Mesendoderm (in vitro differentiated cells): ENCODE results near the gene KPNA1.
A peak's percentile ranks its signal among the peaks of the same experiment; 100 is the strongest.

Experiments
- DNase-seq: peaks from one replicate; pipeline ENCODE4 v3.0.0; 2013
- H2AK5ac ChIP-seq: 2 replicates; pipeline ENCODE4 v1.6.1; 2013; ENCODE audit warnings: low read length, inconsistent platforms
- H2BK120ac ChIP-seq: 2 replicates; pipeline ENCODE4 v1.6.1; 2013; ENCODE audit warnings: low read depth, mild to moderate bottlenecking, low read length, moderate library complexity, mixed read lengths
- H2BK15ac ChIP-seq: replicated peaks from 2 replicates; pipeline ENCODE4 v1.6.1; 2013; ENCODE audit warnings: low read depth, mild to moderate bottlenecking, moderate library complexity
- H2BK5ac ChIP-seq: 2 replicates; pipeline ENCODE4 v1.6.1; 2013; ENCODE audit warnings: low read length, inconsistent platforms
- H3K18ac ChIP-seq: 2 replicates; pipeline ENCODE4 v1.6.1; 2013; ENCODE audit warnings: mild to moderate bottlenecking, low read length, mixed read lengths
- H3K23ac ChIP-seq: one replicate; pipeline ENCODE4 v1.6.1; 2013; ENCODE audit warnings: low read length
- H3K27ac ChIP-seq: 2 replicates; pipeline ENCODE4 v1.5.1; 2013; ENCODE audit warnings: low read depth, mild to moderate bottlenecking, inconsistent platforms, low read length, moderate library complexity
- H3K27me3 ChIP-seq: 2 replicates; pipeline ENCODE4 v1.6.1; 2013; ENCODE audit warnings: low read length, control low read depth, mild to moderate bottlenecking, inconsistent platforms; ENCODE audit not compliant: insufficient read depth, poor library complexity
- H3K36me3 ChIP-seq: 2 replicates; pipeline ENCODE4 v1.6.1; 2013; ENCODE audit warnings: low read length, inconsistent platforms; ENCODE audit not compliant: control insufficient read depth, insufficient read depth
- H3K4ac ChIP-seq: one replicate; pipeline ENCODE4 v1.6.1; 2013; ENCODE audit warnings: low read depth, mild to moderate bottlenecking, low read length, moderate library complexity
- H3K4me1 ChIP-seq: 2 replicates; pipeline ENCODE4 v1.6.1; 2013; ENCODE audit warnings: low read depth, low read length, inconsistent platforms; ENCODE audit not compliant: control insufficient read depth
- H3K4me2 ChIP-seq: 2 replicates; pipeline ENCODE4 v1.6.1; 2013; ENCODE audit warnings: low read length
- H3K4me3 ChIP-seq: 2 replicates; pipeline ENCODE4 v1.5.1; 2013; ENCODE audit warnings: mild to moderate bottlenecking, low read length
- H3K56ac ChIP-seq: one replicate; pipeline ENCODE4 v1.6.1; 2013; ENCODE audit warnings: low read length
- H3K79me1 ChIP-seq: 2 replicates; pipeline ENCODE4 v1.6.1; 2013; ENCODE audit warnings: low read length, inconsistent platforms
- H3K79me2 ChIP-seq: 2 replicates; pipeline ENCODE4 v1.6.1; 2013; ENCODE audit warnings: mild to moderate bottlenecking, low read length; ENCODE audit not compliant: control insufficient read depth, insufficient read depth
- H3K9ac ChIP-seq: 2 replicates; pipeline ENCODE4 v1.6.1; 2013; ENCODE audit warnings: low read length, inconsistent platforms
- H4K5ac ChIP-seq: one replicate; pipeline ENCODE4 v1.6.1; 2013; ENCODE audit warnings: low read length
- H4K8ac ChIP-seq: one replicate; pipeline ENCODE4 v1.6.1; 2013; ENCODE audit warnings: low read depth, mild to moderate bottlenecking, control low read depth, low read length, moderate library complexity
- WGBS: extraction: QIAGEN DNeasy Blood & Tissue Kit; methylation state at CpG from one replicate; pipeline ENCODE4 v1.1.7; 2013; ENCODE audit warnings: low lambda C conversion rate, missing lambda C conversion rate; ENCODE audit not compliant: insufficient coverage; ENCODE audit errors: extremely low coverage; 5-methylcytosine and 5-hydroxymethylcytosine counted together

Gene KPNA1

GRCh38 chr3:122548076-122548475, 33.3 kb upstream of the KPNA1 start:
- no peak overlapping the region for H3K4me2 ChIP-seq
- H3K56ac ChIP-seq: no peak overlapping the region
- H3K27me3 ChIP-seq: no peaks in the 10 kb centered on the region
- no peak overlapping the region for H2BK5ac ChIP-seq
- no peak overlapping the region for H3K18ac ChIP-seq
- H3K9ac ChIP-seq: no peak overlapping the region
- DNase-seq: no peak
- H2BK120ac ChIP-seq: no peak overlapping the region
- no peak overlapping the region for H3K4me3 ChIP-seq
- H4K5ac ChIP-seq: no peak overlapping the region
- H3K4ac ChIP-seq: no peak overlapping the region
- H3K27ac ChIP-seq: no peak overlapping the region
- no peak overlapping the region for H2AK5ac ChIP-seq
- no peak overlapping the region for H4K8ac ChIP-seq
- no peaks in the 10 kb centered on the region for H3K4me1 ChIP-seq
- no peaks in the 10 kb centered on the region for H3K79me1 ChIP-seq
- H3K79me2 ChIP-seq: no peaks in the 10 kb centered on the region
- WGBS: no CpG with 5 or more reads among the region's 3 CpGs
- no peaks in the 10 kb centered on the region for H3K36me3 ChIP-seq
- no peak overlapping the region for H3K23ac ChIP-seq
- no peak overlapping the region for H2BK15ac ChIP-seq

GRCh38 chr3:122546151-122546550, 31.4 kb upstream of the KPNA1 start:
- no peak overlapping the region for H4K5ac ChIP-seq
- H2BK120ac ChIP-seq: no peak overlapping the region
- no peaks in the 10 kb centered on the region for H3K27me3 ChIP-seq
- no peak for DNase-seq
- H3K18ac ChIP-seq: no peak overlapping the region
- no peaks in the 10 kb centered on the region for H3K79me1 ChIP-seq
- H3K36me3 ChIP-seq: no peaks in the 10 kb centered on the region
- WGBS: no CpG with 5 or more reads among the region's 5 CpGs
- no peak overlapping the region for H3K4me2 ChIP-seq
- no peak overlapping the region for H3K9ac ChIP-seq
- no peak overlapping the region for H3K27ac ChIP-seq
- no peak overlapping the region for H2AK5ac ChIP-seq
- H2BK15ac ChIP-seq: no peak overlapping the region
- H4K8ac ChIP-seq: no peak overlapping the region
- H3K56ac ChIP-seq: no peak overlapping the region
- H3K4me3 ChIP-seq: no peak overlapping the region
- no peaks in the 10 kb centered on the region for H3K4me1 ChIP-seq
- no peak overlapping the region for H3K4ac ChIP-seq
- H2BK5ac ChIP-seq: no peak overlapping the region
- H3K23ac ChIP-seq: no peak overlapping the region
- no peaks in the 10 kb centered on the region for H3K79me2 ChIP-seq

DNA sequence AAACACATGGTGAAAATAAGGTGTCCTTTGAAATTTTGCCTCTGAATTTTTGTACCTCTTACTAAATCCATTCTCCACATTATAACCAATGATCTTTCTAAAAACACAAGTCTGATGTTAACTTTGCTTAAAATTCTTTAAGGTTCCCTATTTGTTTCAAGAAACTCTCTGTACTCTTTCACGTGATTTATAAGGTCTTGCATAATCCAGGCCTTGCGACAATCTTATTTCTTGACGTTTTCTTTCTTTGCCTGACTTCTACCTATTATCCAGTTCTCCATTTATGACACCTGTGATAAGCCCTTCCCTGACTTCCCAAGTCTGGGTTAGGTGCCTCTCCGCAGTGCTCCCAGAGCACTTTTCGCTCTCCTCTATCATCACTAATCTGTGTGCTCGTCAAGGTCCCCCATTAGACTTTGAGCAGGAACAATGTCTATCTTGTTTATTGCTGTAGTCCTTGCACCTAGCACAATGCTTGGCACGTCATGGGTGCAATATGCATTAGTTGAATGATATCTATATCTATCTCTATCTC, 24.3 kb upstream of the KPNA1 start:
- Histone ChIP-seq H3K9ac (no peak overlapping the region), H3K79me1 (no peaks in the 10 kb centered on the region), H2BK120ac (no peak overlapping the region), H3K18ac (no peak overlapping the region), H3K79me2 (no peaks in the 10 kb centered on the region), H3K4ac (no peak overlapping the region), H2AK5ac (no peak overlapping the region), H2BK15ac (no peak overlapping the region), H3K4me1 (no peaks in the 10 kb centered on the region), H4K8ac (no peak overlapping the region), H4K5ac (no peak overlapping the region), H2BK5ac (no peak overlapping the region), H3K23ac (no peak overlapping the region), H3K56ac (no peak overlapping the region), H3K4me2 (no peak overlapping the region), H3K36me3 (no peaks in the 10 kb centered on the region), H3K27me3 (no peaks in the 10 kb centered on the region), H3K27ac (no peak overlapping the region), H3K4me3 (no peak overlapping the region)
- DNase-seq: no peak
- WGBS: no CpG with 5 or more reads among the region's 7 CpGs

GRCh38 chr3:122536632-122537001, 21.9 kb upstream of the KPNA1 start:
- Histone ChIP-seq H3K36me3 (no peaks in the 10 kb centered on the region), H3K4me2 (no peak overlapping the region), H2BK15ac (no peak overlapping the region), H2BK120ac (no peak overlapping the region), H3K27ac (no peak overlapping the region), H4K8ac (no peak overlapping the region), H3K56ac (peak overlapping the region; percentile 17), H3K23ac (no peak overlapping the region), H3K27me3 (no peaks in the 10 kb centered on the region), H3K4ac (no peak overlapping the region), H2BK5ac (no peak overlapping the region), H4K5ac (no peak overlapping the region), H3K79me2 (no peaks in the 10 kb centered on the region), H3K4me1 (no peaks in the 10 kb centered on the region), H3K4me3 (no peak overlapping the region), H3K79me1 (no peaks in the 10 kb centered on the region), H3K18ac (no peak overlapping the region), H3K9ac (no peak overlapping the region), H2AK5ac (no peak overlapping the region)
- DNase-seq: peak; percentile 52
- no CpG with 5 or more reads among the region's 3 CpGs for WGBS

- DNase-seq: peak; percentile 97
Observed at GRCh38 chr3:122535964-122536631, 21.4 kb upstream of the KPNA1 start.

DNA sequence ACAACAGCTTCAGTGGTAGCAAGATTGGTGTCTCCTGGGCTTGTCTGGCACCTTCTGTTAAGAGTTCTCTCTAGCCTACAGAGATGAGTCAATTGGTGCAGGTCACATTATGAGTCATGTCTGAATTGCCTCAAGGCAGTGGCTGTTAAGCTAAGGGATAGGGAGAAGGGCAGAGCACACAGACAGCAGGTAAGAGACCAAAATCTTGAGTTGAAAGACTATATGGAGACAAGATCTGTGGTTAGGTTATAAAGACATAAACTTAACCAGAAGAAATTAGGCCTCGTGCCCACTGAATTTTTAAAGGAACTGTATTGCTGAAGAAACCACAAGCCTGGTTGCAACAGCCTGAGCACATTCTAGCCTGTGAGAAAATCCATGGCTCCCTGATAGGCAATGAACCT, 19.2 kb upstream of the KPNA1 start:
- Histone ChIP-seq H3K18ac (peak overlapping the region; percentile 93), H3K36me3 (no peaks in the 10 kb centered on the region), H3K79me1 (no peaks in the 10 kb centered on the region), H3K4ac (peak overlapping the region; percentile 68), H2BK120ac (no peak overlapping the region), H2BK5ac (no peak overlapping the region), H4K5ac (no peak overlapping the region), H3K23ac (no peak overlapping the region), H2AK5ac (no peak overlapping the region), H3K79me2 (no peaks in the 10 kb centered on the region), H3K27me3 (no peaks in the 10 kb centered on the region), H3K4me3 (no peak overlapping the region), H3K56ac (no peak overlapping the region), H3K9ac (no peak overlapping the region), H3K27ac (no peak overlapping the region), H2BK15ac (no peak overlapping the region), H4K8ac (no peak overlapping the region), H3K4me2 (no peak overlapping the region), H3K4me1 (no peaks in the 10 kb centered on the region)
- DNase-seq: peak; percentile 97
- no CpG with 5 or more reads among the region's 1 CpG for WGBS

More at GRCh38 chr3:122535964-122536631, 21.4 kb upstream of the KPNA1 start:
- Histone ChIP-seq H3K4me1 (no peaks in the 10 kb centered on the region), H2BK5ac (no peak overlapping the region), H3K23ac (no peak overlapping the region), H2BK15ac (no peak overlapping the region), H4K8ac (no peak overlapping the region), H3K79me2 (no peaks in the 10 kb centered on the region), H3K27me3 (no peaks in the 10 kb centered on the region), H3K79me1 (no peaks in the 10 kb centered on the region), H2BK120ac (no peak overlapping the region), H3K18ac (no peak overlapping the region), H3K4me3 (no peak overlapping the region), H3K56ac (no peak overlapping the region), H3K4me2 (no peak overlapping the region), H3K36me3 (no peaks in the 10 kb centered on the region), H2AK5ac (no peak overlapping the region), H3K4ac (no peak overlapping the region), H3K9ac (no peak overlapping the region), H4K5ac (no peak overlapping the region), H3K27ac (no peak overlapping the region)
- no CpG with 5 or more reads among the region's 6 CpGs for WGBS
